HG03095 (cell line): ENCODE data around the gene CCZ1B.
"Not testable (repeated sequence)": the region's sequence is repeated elsewhere in the genome, so short reads cannot be mapped to it uniquely, and the experiment has no call there.

Experiments used
- ATAC-seq: cut with Tn5 transposase; IDR thresholded peaks from one replicate; pipeline ENCODE4 v1.9.1; 2021; ENCODE audit warnings: moderate library complexity; ENCODE audit not compliant: unreplicated experiment

The CCZ1B gene

GRCh38 chr7:6749335-6749734 lies 76.7 kb downstream of the CCZ1B start:
- ATAC-seq = not testable (repeated sequence)
